ENCODE measurements around the gene ISLR. TPM values are rescaled to one million over a fixed set of nuclear protein-coding genes. Genes with fewer than 3 reads are reported as not detected.

ISLR gene
- total and polyA plus RNA-seq, 2 of the 4 experiments (the other 2 are of a cell fraction): under 0.01 to 0.79 TPM

DNA sequence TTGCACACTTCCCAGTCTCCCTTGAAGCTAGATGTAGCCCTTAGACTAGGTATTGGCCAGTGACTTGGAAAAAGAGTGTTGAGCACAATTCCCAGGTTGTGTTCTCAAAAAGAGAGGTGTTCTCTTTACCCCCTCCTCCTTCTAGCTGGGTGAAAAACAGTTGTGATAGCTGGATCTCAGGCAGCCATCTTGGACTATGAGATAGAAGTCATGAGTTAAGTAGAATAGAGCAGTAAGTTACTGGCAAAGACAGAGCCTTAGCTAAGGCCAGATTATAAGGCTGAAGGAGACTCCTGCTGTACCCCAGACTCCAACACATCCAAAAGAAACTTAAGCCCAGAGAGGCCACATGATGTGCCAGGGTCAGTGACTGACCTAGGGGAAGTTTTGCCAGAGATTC is 37.2 kb downstream of the ISLR start:
- H3K36me3 ChIP-seq (ENCODE audit: control insufficient read depth, insufficient read depth, low read length): no peaks in the 10 kb centered on the region
- H3K4me2 ChIP-seq (ENCODE audit: low read depth, low read length): no peak overlapping the region
- no peak overlapping the region for H3K9ac ChIP-seq (ENCODE audit: low read depth, low read length)
- no peak overlapping the region for H3K4ac ChIP-seq (ENCODE audit: low read depth, low read length)
- dilution Hi-C loops (cut with HindIII; ENCODE audit: low sequenced_read_pairs, unreplicated experiment): no loop called here
- no peak overlapping the region for H4K91ac ChIP-seq (ENCODE audit: insufficient read depth, low read depth, low read length)
- no peak for ATAC-seq (ENCODE audit: low read depth)
- H3K4me3 ChIP-seq (ENCODE audit: insufficient read depth, low read depth, low read length): no peak overlapping the region
- peaks cover 16% of the 10 kb centered on the region for H3K4me1 ChIP-seq (ENCODE audit: control insufficient read depth, insufficient read depth, low read length)
- H3K27me3 ChIP-seq (ENCODE audit: control insufficient read depth, insufficient read depth, low read length): peaks cover 14% of the 10 kb centered on the region
- H3K56ac ChIP-seq (ENCODE audit: extremely low read depth, insufficient read depth, low read length): no peak overlapping the region
- H2AK9ac ChIP-seq (replicated peaks; ENCODE audit: low read depth, low read length, poor library complexity): no peak overlapping the region
- H2AK5ac ChIP-seq (ENCODE audit: low read depth, low read length): no peak overlapping the region
- H4K20me1 ChIP-seq (ENCODE audit: insufficient read depth, low read length): no peaks in the 10 kb centered on the region
- CTCF ChIA-PET: interaction anchor here (0.7 kb wide), 1 partner anchor 38 kb away, joined by 3 read pairs; no protein-coding TSS in a partner anchor
- no peak overlapping the region for H4K5ac ChIP-seq (ENCODE audit: low read depth, low read length)
- no peak overlapping the region for H2BK15ac ChIP-seq (ENCODE audit: low read depth, low read length)
- no peaks in the 10 kb centered on the region for H3K9me1 ChIP-seq (ENCODE audit: insufficient read depth, low read length)
- H3K27ac ChIP-seq (ENCODE audit: insufficient read depth, low read length): no peak overlapping the region
- no peak overlapping the region for H3K18ac ChIP-seq (ENCODE audit: low read depth, low read length)
- H2BK5ac ChIP-seq (ENCODE audit: low read depth, low read length, poor library complexity, severe bottlenecking): no peak overlapping the region
- BruUV-seq (replicated peaks): no TSS peak
- POLR2A ChIA-PET (ENCODE audit: unreplicated experiment): no interaction called here
- H3K9me3 ChIP-seq (ENCODE audit: control insufficient read depth, insufficient read depth, low read length): no peaks in the 10 kb centered on the region
- in situ Hi-C loops (cut with MboI; ENCODE audit: low sequenced_read_pairs): no loop called here
- no peak for DNase-seq
- H2AFZ ChIP-seq (replicated peaks; ENCODE audit: low read length, poor library complexity): no peak overlapping the region
- TF ChIP-seq SMC3 (IDR thresholded peaks at IDR 0.05; ENCODE audit: low read depth, low read length) (no peak), BHLHE40 (IDR thresholded peaks at IDR 0.05; ENCODE audit: low read depth, low read length) (no peak), NFE2L2 (IDR thresholded peaks at IDR 0.05; ENCODE audit: low read depth, low read length) (no peak), MAFK (IDR thresholded peaks at IDR 0.05; ENCODE audit: low read depth, low read length) (no peak), CEBPB (IDR thresholded peaks at IDR 0.05; ENCODE audit: low read depth, low read length) (no peak), FOS (IDR thresholded peaks at IDR 0.05; ENCODE audit: low read depth, low read length) (no peak), POLR2A (IDR thresholded peaks at IDR 0.05; ENCODE audit: low read depth, low read length) (no peak)
- TF ChIP-seq, protein P1, sequence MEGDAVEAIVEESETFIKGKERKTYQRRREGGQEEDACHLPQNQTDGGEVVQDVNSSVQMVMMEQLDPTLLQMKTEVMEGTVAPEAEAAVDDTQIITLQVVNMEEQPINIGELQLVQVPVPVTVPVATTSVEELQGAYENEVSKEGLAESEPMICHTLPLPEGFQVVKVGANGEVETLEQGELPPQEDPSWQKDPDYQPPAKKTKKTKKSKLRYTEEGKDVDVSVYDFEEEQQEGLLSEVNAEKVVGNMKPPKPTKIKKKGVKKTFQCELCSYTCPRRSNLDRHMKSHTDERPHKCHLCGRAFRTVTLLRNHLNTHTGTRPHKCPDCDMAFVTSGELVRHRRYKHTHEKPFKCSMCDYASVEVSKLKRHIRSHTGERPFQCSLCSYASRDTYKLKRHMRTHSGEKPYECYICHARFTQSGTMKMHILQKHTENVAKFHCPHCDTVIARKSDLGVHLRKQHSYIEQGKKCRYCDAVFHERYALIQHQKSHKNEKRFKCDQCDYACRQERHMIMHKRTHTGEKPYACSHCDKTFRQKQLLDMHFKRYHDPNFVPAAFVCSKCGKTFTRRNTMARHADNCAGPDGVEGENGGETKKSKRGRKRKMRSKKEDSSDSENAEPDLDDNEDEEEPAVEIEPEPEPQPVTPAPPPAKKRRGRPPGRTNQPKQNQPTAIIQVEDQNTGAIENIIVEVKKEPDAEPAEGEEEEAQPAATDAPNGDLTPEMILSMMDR (conservative IDR thresholded peaks at IDR 0.05; ENCODE audit: low read depth, low read length): no peak
- TF ChIP-seq, protein P2, sequence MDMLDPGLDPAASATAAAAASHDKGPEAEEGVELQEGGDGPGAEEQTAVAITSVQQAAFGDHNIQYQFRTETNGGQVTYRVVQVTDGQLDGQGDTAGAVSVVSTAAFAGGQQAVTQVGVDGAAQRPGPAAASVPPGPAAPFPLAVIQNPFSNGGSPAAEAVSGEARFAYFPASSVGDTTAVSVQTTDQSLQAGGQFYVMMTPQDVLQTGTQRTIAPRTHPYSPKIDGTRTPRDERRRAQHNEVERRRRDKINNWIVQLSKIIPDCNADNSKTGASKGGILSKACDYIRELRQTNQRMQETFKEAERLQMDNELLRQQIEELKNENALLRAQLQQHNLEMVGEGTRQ (IDR thresholded peaks at IDR 0.05; ENCODE audit: low read depth, low read length): no peak
- TF ChIP-seq, protein P3, sequence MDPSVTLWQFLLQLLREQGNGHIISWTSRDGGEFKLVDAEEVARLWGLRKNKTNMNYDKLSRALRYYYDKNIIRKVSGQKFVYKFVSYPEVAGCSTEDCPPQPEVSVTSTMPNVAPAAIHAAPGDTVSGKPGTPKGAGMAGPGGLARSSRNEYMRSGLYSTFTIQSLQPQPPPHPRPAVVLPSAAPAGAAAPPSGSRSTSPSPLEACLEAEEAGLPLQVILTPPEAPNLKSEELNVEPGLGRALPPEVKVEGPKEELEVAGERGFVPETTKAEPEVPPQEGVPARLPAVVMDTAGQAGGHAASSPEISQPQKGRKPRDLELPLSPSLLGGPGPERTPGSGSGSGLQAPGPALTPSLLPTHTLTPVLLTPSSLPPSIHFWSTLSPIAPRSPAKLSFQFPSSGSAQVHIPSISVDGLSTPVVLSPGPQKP (IDR thresholded peaks at IDR 0.05; ENCODE audit: borderline replicate concordance, low read depth, low read length): no peak
- no peak overlapping the region for H3K14ac ChIP-seq (replicated peaks; ENCODE audit: low read depth, low read length)
- H2BK120ac ChIP-seq (ENCODE audit: low read depth, low read length): no peak overlapping the region
- intact Hi-C loops (cut with micrococcal nuclease): no loop called here
- H4K8ac ChIP-seq (ENCODE audit: low read depth in 2 of 2, low read length in 2 of 2): no peak overlapping the region
- no peak overlapping the region for H3K23ac ChIP-seq (ENCODE audit: low read depth, low read length)
- no peak overlapping the region for H2BK20ac ChIP-seq (ENCODE audit: low read depth, low read length)
- no peaks in the 10 kb centered on the region for H3K79me1 ChIP-seq (ENCODE audit: low read depth in 1 of 2, low read length in 2 of 2)
